Heart left ventricle (tissue), 16 donors: ENCODE measurements around the gene FAM234A. TPM values are rescaled to one million over a fixed set of nuclear protein-coding genes. Genes with fewer than 3 reads are reported as not detected.
A peak's percentile ranks its signal among the peaks of the same experiment; 100 is the strongest.

Experiments
- ATAC-seq, 4 donors: fragments of 200-7000 bp; cut with Tn5 transposase; one replicate each; pipeline ENCODE4 v1.9.1; 2020 to 2022; ENCODE audit warnings: moderate library complexity in 4 of 4, mild to moderate bottlenecking in 3 of 4, moderate number of reproducible peaks in 1 of 4
- DNase-seq, 5 donors: peaks; one replicate each; pipeline ENCODE4 v3.0.0-alpha.2; 2020
- H3K27ac ChIP-seq, 12 donors: fragments of 200-600 bp; sonication (generic) in 4 of 12; one replicate each; pipeline versions ENCODE4 v1.5.0 to v1.8.0; 2016 to 2022; ENCODE audit warnings: mild to moderate bottlenecking in 2 of 12
- H3K27me3 ChIP-seq, 9 donors: fragments of 200-600 bp; sonication (generic) in 2 of 9; one replicate each; pipeline versions ENCODE4 v1.5.1 to v1.8.0; 2016 to 2022; ENCODE audit warnings: mild to moderate bottlenecking in 3 of 9
- H3K36me3 ChIP-seq, 9 donors: fragments of 200-600 bp; sonication (generic) in 2 of 9; one replicate each; pipeline versions ENCODE4 v1.5.0 to v1.8.0; 2018 to 2022; ENCODE audit warnings: mild to moderate bottlenecking in 2 of 9
- H3K4me1 ChIP-seq, 12 donors: fragments of 200-600 bp; sonication (generic) in 4 of 12; one replicate each; pipeline versions ENCODE4 v1.5.0 to v1.8.0; 2016 to 2022; ENCODE audit warnings: mild to moderate bottlenecking in 3 of 12
- H3K4me3 ChIP-seq, 12 donors: fragments of 200-600 bp; sonication (generic) in 4 of 12; one replicate each; pipeline versions ENCODE4 v1.5.0 to v1.8.0; 2017 to 2022; ENCODE audit warnings: mild to moderate bottlenecking in 9 of 12, moderate library complexity in 4 of 12
- H3K9me3 ChIP-seq, 12 donors: fragments of 200-600 bp; sonication (generic) in 4 of 12; one replicate each; pipeline versions ENCODE4 v1.5.0 to v1.8.0; 2016 to 2022; ENCODE audit warnings: mild to moderate bottlenecking in 1 of 12
- CTCF ChIP-seq, 12 donors: fragments of 200-600 bp; sonication (generic) in 4 of 12; IDR thresholded peaks; one replicate each; pipeline versions ENCODE4 v1.5.0 to v1.8.0; 2018 to 2022; ENCODE audit warnings: antibody characterized with exemption in 12 of 12, mild to moderate bottlenecking in 5 of 12
- POLR2A ChIP-seq, 2 donors: fragments of 450-650 bp; IDR thresholded peaks; one replicate each; pipeline ENCODE4 v1.6.1; 2017; ENCODE audit warnings: antibody characterized with exemption in 2 of 2, mild to moderate bottlenecking in 2 of 2, moderate library complexity in 2 of 2
- WGBS, 4 donors: extraction: QIAGEN DNeasy Blood & Tissue Kit in 2 of 4; methylation state at CpG; one replicate each; pipeline versions ENCODE4 v1.1.5 to v1.1.7; 2013 to 2018; 5-methylcytosine and 5-hydroxymethylcytosine counted together
- intact Hi-C, 10 donors: fragments of 100-400 bp; cut with DNase I; formaldehyde crosslinking; loops; one replicate each; pipeline versions ENCODE4 v1.11.1 to v1.14.2; 2022
- polyA plus RNA-seq, 2 donors: library from polyadenylated mRNA; stranded (reverse); fragments of 200-250 nt; gene quantifications; one replicate each; pipeline ENCODE4 v1.2.3, GENCODE V29; 2013
- total RNA-seq, 9 donors: library from RNA; depleted of rRNA in 2 of 9; stranded (reverse); fragments of >200 nt in 2 of 9; fragmentation: NEBNext Ultra II Directional in 3 of 9; extraction: Animal tissue kit (Norgen Biotek cat#: 25700) in 3 of 9; gene quantifications; one replicate each; pipeline versions ENCODE4 v1.1.0 to v1.2.4, GENCODE V29; 2016 to 2023
- donor health status: ischemic (EF 13 %, LVEDD 7.1; RV severe dilation, severe dysfunction).
- donor health status: healthy with polysubstance abuse.
- donor health status: DM: no; HTN: yes; CAD: no.
- donor health status: DM: no; HTN: no; CAD: no.
- donor health status: ischemic (EF 25% LVEDD 6.9; RV normal size, moderate dysfunction).
- donor health status: ischemic (EF 25% LVEDD 5.7; RV mildly dilated, moderate dysfunction).
- donor health status: healthy.
- donor health status: DM: yes; HTN: yes; CAD: no.
- donor health status: ischemic (EF 35%, LVEDD 5.7; RV mildly dilated, moderate dysfunction).
- donor health status: nonischemic (EF 11% LVEDD 7.7; RV severe dilation, severe dysfunction).
- donor health status: DM: yes; HTN: yes; CAD: no.
- donor health status: PGD.
- donor health status: ischemic (EF 29% LVEDD 5.4; RV normal size, mild dysfunction).
- donor health status: nonischemic (EF 23%, LVEDD 6.1; RV moderate dilation, normal function).

FAM234A gene
- total and polyA plus RNA-seq, 11 donors: 110 to 201 (median 146) TPM

- no peaks in the 10 kb centered on the region for H3K27me3 ChIP-seq
- H3K4me3 ChIP-seq: no peak overlapping the region
- peak in 1 of 5 donors; percentile 1 for DNase-seq
- ATAC-seq: peak in 2 of 4 donors; percentile 18 to 30
- intact Hi-C loops: loop anchor here in 1 of 10 donors (10.0 kb wide), 1 partner anchor 101 kb away; no protein-coding TSS in a partner anchor
- H3K9me3 ChIP-seq: no peaks in the 10 kb centered on the region
- peaks cover 0 to 48% (median 25%) of the 10 kb centered on the region in 12 donors for H3K4me1 ChIP-seq
- peak overlapping the region in 4 of 12 donors; percentile 22 to 53 (median 33) for H3K27ac ChIP-seq
- no peak for TF ChIP-seq CTCF (IDR thresholded peaks at IDR 0.05)
- TF ChIP-seq POLR2A (IDR thresholded peaks at IDR 0.05): no peak
- H3K36me3 ChIP-seq: peaks cover 0 to 7% (median 0%) of the 10 kb centered on the region in 9 donors
- 47 to 74% (median 67%) methylated on average over 4 of the region's 4 CpGs for WGBS, 4 donors
Observed at GRCh38 chr16:243348-243747, 8.7 kb downstream of the FAM234A start.

- intact Hi-C loops: loop anchor here in 1 of 10 donors (10.0 kb wide), 1 partner anchor 100 kb away; no protein-coding TSS in a partner anchor
- DNase-seq: no peak
- H3K27ac ChIP-seq: no peak overlapping the region
- H3K9me3 ChIP-seq: no peaks in the 10 kb centered on the region
- no peak for ATAC-seq
- TF ChIP-seq POLR2A (IDR thresholded peaks at IDR 0.05): no peak
- no peak for TF ChIP-seq CTCF (IDR thresholded peaks at IDR 0.05)
- H3K36me3 ChIP-seq: peaks cover 0 to 23% (median 6%) of the 10 kb centered on the region in 9 donors
- H3K4me1 ChIP-seq: peaks cover 0 to 36% (median 17%) of the 10 kb centered on the region in 12 donors
- H3K4me3 ChIP-seq: no peak overlapping the region
- H3K27me3 ChIP-seq: no peaks in the 10 kb centered on the region
- 89 to 95% (median 92%) methylated on average over 9 of the region's 9 CpGs for WGBS, 4 donors
Observed at GRCh38 chr16:245105-245504, 10.5 kb downstream of the FAM234A start.

GRCh38 chr16:247027-247426 is 12.4 kb downstream of the FAM234A start:
- H3K4me1 ChIP-seq: peaks cover 0 to 21% (median 3%) of the 10 kb centered on the region in 12 donors
- no peak overlapping the region for H3K27ac ChIP-seq
- intact Hi-C loops: loop anchor here in 1 of 10 donors (10.0 kb wide), 1 partner anchor 98 kb away; no protein-coding TSS in a partner anchor
- H3K27me3 ChIP-seq: no peaks in the 10 kb centered on the region
- ATAC-seq (no peak), DNase-seq (no peak)
- no peak overlapping the region for H3K4me3 ChIP-seq
- TF ChIP-seq CTCF (IDR thresholded peaks at IDR 0.05) (no peak), POLR2A (IDR thresholded peaks at IDR 0.05) (no peak)
- no peaks in the 10 kb centered on the region for H3K9me3 ChIP-seq
- 95 to 97% (median 96%) methylated on average over 12 of the region's 12 CpGs for WGBS, 4 donors
- H3K36me3 ChIP-seq: peaks cover 0 to 36% (median 18%) of the 10 kb centered on the region in 9 donors

GRCh38 chr16:249431-249830 is 14.8 kb downstream of the FAM234A start:
- ATAC-seq (no peak), DNase-seq (no peak)
- WGBS, 4 donors: 88 to 93% (median 90%) methylated on average over 11 to 12 of the region's 12 CpGs
- no peak for TF ChIP-seq POLR2A (IDR thresholded peaks at IDR 0.05)
- TF ChIP-seq CTCF (IDR thresholded peaks at IDR 0.05): no peak
- no peaks in the 10 kb centered on the region for H3K27me3 ChIP-seq
- intact Hi-C loops: loop anchor here in 1 of 10 donors (10.0 kb wide), 1 partner anchor 95 kb away; no protein-coding TSS in a partner anchor
- no peaks in the 10 kb centered on the region for H3K9me3 ChIP-seq
- H3K4me1 ChIP-seq: peaks cover 0 to 24% (median 4%) of the 10 kb centered on the region in 12 donors
- no peak overlapping the region for H3K27ac ChIP-seq
- H3K36me3 ChIP-seq: peaks cover 0 to 56% (median 27%) of the 10 kb centered on the region in 9 donors
- H3K4me3 ChIP-seq: no peak overlapping the region
